Peyer's patch (tissue), 4 donors: Measurements from ENCODE around the gene RELB. TPM values are rescaled to one million over a fixed set of nuclear protein-coding genes. Genes with fewer than 3 reads are reported as not detected.

ENCODE experiments used
- DNase-seq, 3 donors: peaks; one replicate each; pipeline ENCODE4 v3.0.0-alpha.2; 2017 to 2019
- H3K27ac ChIP-seq, 4 donors: fragments of 200-600 bp; sonication (generic); one replicate each; pipeline ENCODE4 v1.5.1; 2016 to 2019
- H3K27me3 ChIP-seq, 2 donors: fragments of 200-600 bp; sonication (generic); one replicate each; pipeline ENCODE4 v1.5.1; 2019
- H3K36me3 ChIP-seq, 3 donors: fragments of 200-600 bp; sonication (generic); one replicate each; pipeline ENCODE4 v1.5.1; 2016 to 2019
- H3K4me1 ChIP-seq, 4 donors: fragments of 200-600 bp; sonication (generic); one replicate each; pipeline ENCODE4 v1.5.1; 2016 to 2019
- H3K4me3 ChIP-seq, 4 donors: fragments of 200-600 bp; sonication (generic); 1 replicate in 3 of 4; 2 replicates in 1 of 4; pipeline ENCODE4 v1.5.1; 2016 to 2019; ENCODE audit warnings: mild to moderate bottlenecking in 1 of 4
- H3K9me3 ChIP-seq, 4 donors: fragments of 200-600 bp; sonication (generic); one replicate each; pipeline ENCODE4 v1.5.1; 2016 to 2019; ENCODE audit warnings: mild to moderate bottlenecking in 1 of 4
- POLR2A ChIP-seq, 2 donors: fragments of 450-650 bp; IDR thresholded peaks; one replicate each; pipeline ENCODE4 v1.5.1; 2017; ENCODE audit warnings: antibody characterized with exemption in 2 of 2, mild to moderate bottlenecking in 2 of 2, moderate library complexity in 2 of 2
- total RNA-seq, 4 donors: library from RNA; depleted of rRNA; stranded (reverse); fragments of >200 nt; gene quantifications; one replicate each; pipeline ENCODE4 v1.1.0, GENCODE V29; 2016
- TF ChIP-seq, protein P1 (sequence below), 6 experiments: fragments of 450-650 bp in 4 of 6; fragments of 200-600 bp in 2 of 6; sonication (generic) in 1 of 6; IDR thresholded peaks; one replicate each; pipeline ENCODE4 v1.5.1; 2017 to 2019; ENCODE audit warnings: antibody characterized with exemption in 6 of 6, mild to moderate bottlenecking in 3 of 6, moderate library complexity in 1 of 6

RELB gene
- total RNA-seq, 4 donors from 2014 or later = 13.3 to 49.8 (median 20.4) TPM

DNA sequence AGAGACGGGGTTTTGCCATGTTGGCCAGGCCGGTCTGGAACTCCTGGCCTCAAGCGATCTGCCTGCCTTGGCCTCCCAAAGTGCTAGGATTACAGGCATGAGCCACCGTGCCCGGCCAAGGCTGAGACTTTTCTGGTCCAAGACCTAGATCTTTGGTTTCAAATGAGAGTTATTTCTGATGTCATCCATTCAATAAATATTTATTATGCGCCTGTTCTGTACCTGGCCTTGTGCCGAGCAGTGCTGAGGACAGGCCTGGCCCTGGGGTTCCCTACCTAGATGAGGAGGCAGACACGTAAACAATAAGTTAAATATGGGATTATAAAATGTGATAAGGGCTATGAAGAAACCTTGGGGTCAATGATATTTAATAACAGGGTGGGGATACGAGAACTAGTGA lies 4.5 kb downstream of the RELB start:
- peak in 1 of 2 donors; percentile 80 for TF ChIP-seq POLR2A (IDR thresholded peaks at IDR 0.05)
- TF ChIP-seq, protein P1, sequence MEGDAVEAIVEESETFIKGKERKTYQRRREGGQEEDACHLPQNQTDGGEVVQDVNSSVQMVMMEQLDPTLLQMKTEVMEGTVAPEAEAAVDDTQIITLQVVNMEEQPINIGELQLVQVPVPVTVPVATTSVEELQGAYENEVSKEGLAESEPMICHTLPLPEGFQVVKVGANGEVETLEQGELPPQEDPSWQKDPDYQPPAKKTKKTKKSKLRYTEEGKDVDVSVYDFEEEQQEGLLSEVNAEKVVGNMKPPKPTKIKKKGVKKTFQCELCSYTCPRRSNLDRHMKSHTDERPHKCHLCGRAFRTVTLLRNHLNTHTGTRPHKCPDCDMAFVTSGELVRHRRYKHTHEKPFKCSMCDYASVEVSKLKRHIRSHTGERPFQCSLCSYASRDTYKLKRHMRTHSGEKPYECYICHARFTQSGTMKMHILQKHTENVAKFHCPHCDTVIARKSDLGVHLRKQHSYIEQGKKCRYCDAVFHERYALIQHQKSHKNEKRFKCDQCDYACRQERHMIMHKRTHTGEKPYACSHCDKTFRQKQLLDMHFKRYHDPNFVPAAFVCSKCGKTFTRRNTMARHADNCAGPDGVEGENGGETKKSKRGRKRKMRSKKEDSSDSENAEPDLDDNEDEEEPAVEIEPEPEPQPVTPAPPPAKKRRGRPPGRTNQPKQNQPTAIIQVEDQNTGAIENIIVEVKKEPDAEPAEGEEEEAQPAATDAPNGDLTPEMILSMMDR (IDR thresholded peaks at IDR 0.05) = no peak
- Histone ChIP-seq H3K9me3 (no peaks in the 10 kb centered on the region), H3K27ac (peak overlapping the region in 3 of 4 donors; percentile 67 to 93 (median 90)), H3K36me3 (no peaks in the 10 kb centered on the region), H3K27me3 (no peaks in the 10 kb centered on the region), H3K4me3 (peak overlapping the region in 1 of 4 donors; percentile 30), H3K4me1 (peaks cover 6 to 27% (median 7%) of the 10 kb centered on the region in 4 donors)
- peak in 2 of 3 donors; percentile 83 to 89 for DNase-seq

GRCh38 chr19:45008552-45008951 lies 7.3 kb downstream of the RELB start:
- H3K27ac ChIP-seq = peak overlapping the region in 3 of 4 donors; percentile 67 to 97 (median 90)
- H3K27me3 ChIP-seq = no peaks in the 10 kb centered on the region
- H3K4me1 ChIP-seq = peaks cover 0 to 18% (median 4%) of the 10 kb centered on the region in 4 donors
- TF ChIP-seq, protein P1 (IDR thresholded peaks at IDR 0.05) = peak in 1 of 6 experiments; percentile 25
- TF ChIP-seq POLR2A (IDR thresholded peaks at IDR 0.05) = peak; percentile 79 to 81
- H3K4me3 ChIP-seq = peak overlapping the region in 2 of 4 donors; percentile 35 to 36
- H3K36me3 ChIP-seq = peaks cover 0 to 18% (median 0%) of the 10 kb centered on the region in 3 donors
- peak in 2 of 3 donors; percentile 82 to 87 for DNase-seq
- no peaks in the 10 kb centered on the region for H3K9me3 ChIP-seq

DNA sequence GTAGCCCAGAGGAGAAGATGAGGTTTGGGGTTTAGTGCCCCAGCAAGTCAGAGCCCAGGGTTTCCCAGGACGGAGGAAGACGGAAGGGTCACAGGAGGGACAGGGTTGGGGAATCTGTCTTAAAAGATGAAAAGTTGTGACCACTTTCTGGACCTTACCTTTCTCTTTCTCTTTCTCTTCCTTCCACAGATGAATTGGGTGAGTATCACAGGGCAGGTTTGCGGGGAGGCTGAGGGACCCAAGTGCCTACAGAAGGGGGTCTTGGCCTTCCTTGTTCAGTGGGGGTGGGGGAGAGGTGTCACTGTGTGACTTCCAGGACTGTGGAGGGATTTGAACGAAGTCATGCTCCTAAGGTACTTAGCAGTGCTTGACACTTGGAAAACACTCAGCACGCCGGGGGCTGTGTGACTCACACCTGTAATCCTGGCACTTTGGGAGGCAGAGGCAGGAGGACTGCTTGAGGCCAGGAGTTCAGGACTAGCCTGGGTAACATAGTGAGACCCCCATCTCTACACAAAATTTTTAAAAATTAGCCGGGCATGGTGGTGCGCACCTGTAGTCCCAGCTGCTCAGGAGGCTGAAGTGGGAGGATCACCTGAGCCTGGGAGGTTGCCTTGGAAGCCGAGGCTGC lies 8.5 kb downstream of the RELB start:
- peaks cover 0 to 16% (median 4%) of the 10 kb centered on the region in 4 donors for H3K4me1 ChIP-seq
- no peaks in the 10 kb centered on the region for H3K27me3 ChIP-seq
- no peaks in the 10 kb centered on the region for H3K9me3 ChIP-seq
- no peak for TF ChIP-seq POLR2A (IDR thresholded peaks at IDR 0.05)
- TF ChIP-seq, protein P1 (IDR thresholded peaks at IDR 0.05) = no peak
- no peak overlapping the region for H3K4me3 ChIP-seq
- peak overlapping the region in 1 of 4 donors; percentile 97 for H3K27ac ChIP-seq
- H3K36me3 ChIP-seq = peaks cover 0 to 29% (median 0%) of the 10 kb centered on the region in 3 donors
- no peak for DNase-seq

DNA sequence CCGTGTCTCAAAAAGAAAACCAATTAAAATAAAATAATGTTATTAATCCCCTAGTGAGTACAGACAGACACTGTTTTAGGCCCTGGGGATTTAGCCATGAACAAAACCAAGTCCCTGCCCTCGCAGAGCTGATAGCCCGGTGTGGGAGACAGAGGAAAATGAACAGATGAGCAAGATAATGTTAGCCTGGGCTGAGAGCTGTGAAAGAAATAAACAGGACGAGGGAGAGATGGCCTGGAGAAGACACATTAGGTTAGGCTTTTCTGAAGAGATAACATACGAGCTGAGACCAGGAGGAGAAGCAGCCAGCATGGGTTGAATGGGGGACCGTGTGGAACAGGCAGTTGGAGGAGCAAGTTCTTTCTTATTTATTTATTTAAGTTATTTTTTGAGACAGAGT lies 9.0 kb downstream of the RELB start:
- Histone ChIP-seq H3K9me3 (no peaks in the 10 kb centered on the region), H3K4me1 (peaks cover 0 to 11% (median 4%) of the 10 kb centered on the region in 4 donors), H3K27ac (no peak overlapping the region), H3K36me3 (peaks cover 0 to 33% (median 0%) of the 10 kb centered on the region in 3 donors), H3K27me3 (no peaks in the 10 kb centered on the region), H3K4me3 (no peak overlapping the region)
- no peak for DNase-seq
- no peak for TF ChIP-seq POLR2A (IDR thresholded peaks at IDR 0.05)
- TF ChIP-seq, protein P1 (IDR thresholded peaks at IDR 0.05) = no peak

GRCh38 chr19:45011959-45012358 lies 10.7 kb downstream of the RELB start:
- no peaks in the 10 kb centered on the region for H3K27me3 ChIP-seq
- peaks cover 0 to 33% (median 0%) of the 10 kb centered on the region in 3 donors for H3K36me3 ChIP-seq
- no peak overlapping the region for H3K4me3 ChIP-seq
- TF ChIP-seq, protein P1 (IDR thresholded peaks at IDR 0.05) = no peak
- TF ChIP-seq POLR2A (IDR thresholded peaks at IDR 0.05) = no peak
- DNase-seq = no peak
- no peak overlapping the region for H3K27ac ChIP-seq
- H3K4me1 ChIP-seq = peaks cover 0 to 7% (median 3%) of the 10 kb centered on the region in 4 donors
- H3K9me3 ChIP-seq = no peaks in the 10 kb centered on the region
